Ovary (tissue), 9 donors: Measurements from ENCODE around the gene CDC42EP5. TPM values are rescaled to one million over a fixed set of nuclear protein-coding genes. Genes with fewer than 3 reads are reported as not detected.

Source experiments
- DNase-seq, 5 donors: peaks; one replicate each; pipeline ENCODE4 v3.0.0-alpha.2; 2019 to 2020
- H3K27ac ChIP-seq, 2 donors: fragments of 200-600 bp; one replicate each; pipeline versions ENCODE4 v1.5.1 to v1.8.0; 2019 to 2022
- H3K27me3 ChIP-seq: fragments of 200-600 bp; one replicate; pipeline ENCODE4 v1.8.0; 2022
- H3K36me3 ChIP-seq: fragments of 200-600 bp; sonication (generic); one replicate; pipeline ENCODE4 v1.5.1; 2019
- H3K4me1 ChIP-seq: one replicate; pipeline ENCODE4 v1.8.1; 2013; ENCODE audit warnings: mild to moderate bottlenecking, moderate library complexity; ENCODE audit not compliant: insufficient read depth
- H3K4me3 ChIP-seq: fragments of 200-600 bp; sonication (generic); one replicate; pipeline ENCODE4 v1.5.1; 2017
- H3K9me3 ChIP-seq, 2 donors: fragments of 200-600 bp in 1 of 2; sonication (generic) in 1 of 2; one replicate each; pipeline versions ENCODE4 v1.5.1 to v1.8.1; 2013 to 2019; ENCODE audit warnings: mild to moderate bottlenecking in 1 of 2, moderate library complexity in 1 of 2
- CTCF ChIP-seq, 3 donors: fragments of 450-650 bp in 2 of 3; fragments of 200-600 bp in 1 of 3; IDR thresholded peaks; one replicate each; pipeline versions ENCODE4 v1.5.1 to v1.8.0; 2016 to 2022; ENCODE audit warnings: antibody characterized with exemption in 3 of 3, mild to moderate bottlenecking in 1 of 3
- EP300 ChIP-seq: sonication (generic); formaldehyde crosslinking; IDR thresholded peaks from one replicate; pipeline ENCODE4 v1.6.1; 2017; ENCODE audit warnings: antibody characterized with exemption
- POLR2A ChIP-seq: fragments of 450-650 bp; IDR thresholded peaks from one replicate; pipeline ENCODE4 v1.6.1; 2017; ENCODE audit warnings: antibody characterized with exemption, mild to moderate bottlenecking, moderate library complexity
- WGBS, 3 donors: extraction: QIAGEN DNeasy Blood & Tissue Kit in 1 of 3; methylation state at CpG; one replicate each; pipeline versions ENCODE4 v1.1.5 to v1.1.7; 2013 to 2017; 5-methylcytosine and 5-hydroxymethylcytosine counted together
- intact Hi-C, 4 donors: fragments of 100-400 bp; cut with DNase I; formaldehyde crosslinking; loops; one replicate each; pipeline versions ENCODE4 v1.11.0 to v1.15.1; 2022 to 2023
- polyA plus RNA-seq, 2 donors: library from polyadenylated mRNA; stranded (reverse); fragments of 200-250 nt in 1 of 2; fragments of 350-450 nt in 1 of 2; fragmentation: Illumina TruSeq in 1 of 2; extraction: RNeasy Lipid Tissue Mini Kit (QIAGEN cat#74804) in 1 of 2; gene quantifications; one replicate each; pipeline ENCODE4 v1.2.3, GENCODE V29; 2013 to 2014
- total RNA-seq, 7 donors: library from RNA; depleted of rRNA in 2 of 7; stranded (reverse); fragments of >200 nt in 2 of 7; fragmentation: NEBNext Ultra II Directional in 3 of 7; extraction: Animal tissue kit (Norgen Biotek cat#: 25700) in 3 of 7; gene quantifications; one replicate each; pipeline versions ENCODE4 v1.1.0 to v1.2.4, GENCODE V29; 2016 to 2023
- donor health status: DM: no; HTN: no; CAD: no; lungs with moderate emphysema.
- donor health status: DM: no; HTN: no; CAD: no.
- donor health status: Bipolar disorder and iron deficiency.
- donor health status: DM: yes; HTN: yes; CAD: no.
- donor health status: DM: no; HTN: no; CAD: no.
- donor health status: DM: yes; HTN: yes; CAD: no.

The CDC42EP5 gene
- total and polyA plus RNA-seq, 9 donors = 0.55 to 31.0 (median 17.6) TPM

GRCh38 chr19:54436031-54436523 lies 37.0 kb downstream of the CDC42EP5 start:
- WGBS, 3 donors = 8 to 14% (median 10%) methylated on average over 11 to 15 of the region's 15 CpGs
- no peak for TF ChIP-seq EP300
- peak; percentile 3 for TF ChIP-seq POLR2A
- intact Hi-C loops = no loop called here
- Histone ChIP-seq H3K9me3 (no peaks in the 10 kb centered on the region), H3K27ac (peak overlapping the region in 1 of 2 donors; percentile 66), H3K4me1 (peaks cover 17% of the 10 kb centered on the region), H3K36me3 (no peaks in the 10 kb centered on the region), H3K4me3 (no peak overlapping the region), H3K27me3 (no peaks in the 10 kb centered on the region)
- peak in 3 of 5 donors; percentile 53 to 71 (median 55) for DNase-seq

GRCh38 chr19:54435551-54436016 lies 37.5 kb downstream of the CDC42EP5 start:
- WGBS, 3 donors = 9 to 19% (median 12%) methylated on average over 15 to 16 of the region's 16 CpGs
- H3K4me3 ChIP-seq = no peak overlapping the region
- peak in 2 of 5 donors; percentile 35 to 54 for DNase-seq
- H3K9me3 ChIP-seq = no peaks in the 10 kb centered on the region
- peaks cover 19% of the 10 kb centered on the region for H3K4me1 ChIP-seq
- H3K27ac ChIP-seq = peak overlapping the region in 1 of 2 donors; percentile 66
- intact Hi-C loops = no loop called here
- H3K27me3 ChIP-seq = no peaks in the 10 kb centered on the region
- TF ChIP-seq CTCF (IDR thresholded peaks at IDR 0.05) = no peak
- TF ChIP-seq POLR2A = peak; percentile 1
- TF ChIP-seq EP300 = no peak
- no peaks in the 10 kb centered on the region for H3K36me3 ChIP-seq

GRCh38 chr19:54434873-54435214 lies 38.3 kb downstream of the CDC42EP5 start:
- Histone ChIP-seq H3K27ac (no peak overlapping the region), H3K9me3 (no peaks in the 10 kb centered on the region), H3K4me1 (peaks cover 19% of the 10 kb centered on the region), H3K27me3 (no peaks in the 10 kb centered on the region), H3K36me3 (no peaks in the 10 kb centered on the region), H3K4me3 (no peak overlapping the region)
- TF ChIP-seq POLR2A = no peak
- TF ChIP-seq CTCF (IDR thresholded peaks at IDR 0.05) = no peak
- TF ChIP-seq EP300 = no peak
- peak in 2 of 5 donors; percentile 39 to 57 for DNase-seq
- intact Hi-C loops = no loop called here
- 27 to 32% (median 32%) methylated on average over 11 of the region's 11 CpGs for WGBS, 3 donors

- Histone ChIP-seq H3K27ac (no peak overlapping the region), H3K4me3 (no peak overlapping the region), H3K4me1 (peaks cover 19% of the 10 kb centered on the region), H3K27me3 (no peaks in the 10 kb centered on the region), H3K9me3 (no peaks in the 10 kb centered on the region), H3K36me3 (no peaks in the 10 kb centered on the region)
- intact Hi-C loops = no loop called here
- DNase-seq = peak in 1 of 5 donors; percentile 40
- 34 to 55% (median 43%) methylated on average over 23 of the region's 23 CpGs for WGBS, 3 donors
- TF ChIP-seq CTCF (IDR thresholded peaks at IDR 0.05) (no peak), EP300 (no peak), POLR2A (no peak)
Measured at GRCh38 chr19:54434112-54434872, 38.8 kb downstream of the CDC42EP5 start.

- Histone ChIP-seq H3K27ac (no peak overlapping the region), H3K4me3 (no peak overlapping the region), H3K27me3 (no peaks in the 10 kb centered on the region), H3K9me3 (no peaks in the 10 kb centered on the region), H3K36me3 (no peaks in the 10 kb centered on the region), H3K4me1 (peaks cover 19% of the 10 kb centered on the region)
- intact Hi-C loops = no loop called here
- no peak for DNase-seq
- WGBS, 3 donors = 80% methylated on average over 5 of the region's 5 CpGs
- no peak for TF ChIP-seq CTCF (IDR thresholded peaks at IDR 0.05)
Measured at GRCh38 chr19:54433697-54434096, 39.4 kb downstream of the CDC42EP5 start.
